PC-9 (cell line): ENCODE measurements around the gene ANXA11. TPM values are rescaled to one million over a fixed set of nuclear protein-coding genes. Genes with fewer than 3 reads are reported as not detected.

ENCODE experiments used
- BruUV-seq: library from RNA; stranded (reverse); fragments of 400-500 nt; replicated peaks from 2 replicates; lab custom pipeline; 2021; lab: Mats Ljungman, UMichigan
- CTCF ChIA-PET: fragments of 300-600 bp; sonication (Branson Sonifier 250); formaldehyde crosslinking; loops from one replicate; lab custom pipeline; 2022; ENCODE audit warnings: antibody characterized with exemption; lab: Charles Lee
- POLR2A ChIA-PET: fragments of 300-600 bp; sonication (Branson Sonifier 250); formaldehyde crosslinking; loops from one replicate; lab custom pipeline; 2022; ENCODE audit warnings: antibody characterized with exemption; ENCODE audit not compliant: unreplicated experiment; lab: Charles Lee
- DNase-seq, 2 experiments: peaks; one replicate each; pipeline versions ENCODE4 v3.0.0 to v3.0.0-alpha.2; 2015 to 2022; ENCODE audit warnings: mixed read lengths in 1 of 2
- H2AFZ ChIP-seq: fragments of 200-600 bp; sonication (generic); 2 replicates; pipeline ENCODE4 v1.8.1; 2017; ENCODE audit warnings: antibody characterized with exemption
- H3F3A ChIP-seq: fragments of 200-600 bp; sonication (generic); 2 replicates; pipeline ENCODE4 v1.8.1; 2017; ENCODE audit warnings: antibody characterized with exemption, mild to moderate bottlenecking, low read depth; ENCODE audit not compliant: insufficient read depth
- H3K27ac ChIP-seq: fragments of 200-600 bp; sonication (generic); 2 replicates; pipeline ENCODE4 v1.6.1; 2016; ENCODE audit warnings: mixed run types
- H3K27me3 ChIP-seq: fragments of 200-600 bp; sonication (generic); 2 replicates; pipeline ENCODE4 v1.6.1; 2016; ENCODE audit warnings: low read depth, mixed run types; ENCODE audit not compliant: insufficient read depth
- H3K36me3 ChIP-seq: fragments of 200-600 bp; sonication (generic); 2 replicates; pipeline ENCODE4 v1.6.1; 2016; ENCODE audit warnings: low read depth, mixed run types
- H3K4me1 ChIP-seq: fragments of 200-600 bp; sonication (generic); replicated peaks from 2 replicates; pipeline ENCODE4 v1.6.1; 2016; ENCODE audit warnings: mixed run types; ENCODE audit not compliant: insufficient read depth
- H3K4me2 ChIP-seq: fragments of 200-600 bp; sonication (generic); 2 replicates; pipeline ENCODE4 v1.6.1; 2017; ENCODE audit warnings: mixed run types
- H3K4me3 ChIP-seq: fragments of 200-600 bp; sonication (generic); 2 replicates; pipeline ENCODE4 v1.6.1; 2016; ENCODE audit warnings: mixed run types
- H3K79me2 ChIP-seq: fragments of 200-600 bp; sonication (generic); 2 replicates; pipeline ENCODE4 v1.6.1; 2017; ENCODE audit warnings: low read depth, mixed run types
- H3K9me2 ChIP-seq: fragments of 200-600 bp; sonication (generic); 2 replicates; pipeline ENCODE4 v1.8.1; 2017; ENCODE audit warnings: mild to moderate bottlenecking; ENCODE audit not compliant: insufficient read depth
- H3K9me3 ChIP-seq: fragments of 200-600 bp; sonication (generic); 2 replicates; pipeline ENCODE4 v1.8.1; 2016; ENCODE audit warnings: low read depth; ENCODE audit not compliant: insufficient read depth
- H4K20me1 ChIP-seq: fragments of 200-600 bp; sonication (generic); 2 replicates; pipeline ENCODE4 v1.8.1; 2017; ENCODE audit not compliant: insufficient read depth
- CTCF ChIP-seq: fragments of 200-600 bp; sonication (generic); conservative IDR thresholded peaks from 2 replicates; pipeline ENCODE4 v1.6.1; 2017; ENCODE audit warnings: mixed run types, antibody characterized with exemption, mild to moderate bottlenecking, moderate library complexity
- EZH2 ChIP-seq: fragments of 200-600 bp; sonication (generic); IDR thresholded peaks from 2 replicates; pipeline ENCODE4 v1.8.0; 2017; ENCODE audit warnings: antibody characterized with exemption, low read depth
- intact Hi-C: fragments of 100-400 bp; cut with micrococcal nuclease; formaldehyde crosslinking; loops from one replicate; pipeline ENCODE4 v1.10.0; 2022; ENCODE audit not compliant: unreplicated experiment
- total RNA-seq: library from RNA; stranded (reverse); gene quantifications from 2 replicates; pipeline ENCODE4 v1.2.3, GENCODE V29; 2021

ANXA11 gene
- total RNA-seq, 1 experiment from 2014 or later, result 318 TPM

- peaks cover 96% of the 10 kb centered on the region for H3K79me2 ChIP-seq
- no TSS peak for BruUV-seq
- H4K20me1 ChIP-seq, result peaks cover 66% of the 10 kb centered on the region
- no peak for DNase-seq
- H3K9me3 ChIP-seq, result no peaks in the 10 kb centered on the region
- H3K9me2 ChIP-seq, result no peaks in the 10 kb centered on the region
- no peak overlapping the region for H2AFZ ChIP-seq
- peaks cover 22% of the 10 kb centered on the region; the same call in 1 of the 2 replicates for H3K36me3 ChIP-seq
- peaks cover 75% of the 10 kb centered on the region for H3F3A ChIP-seq
- H3K27ac ChIP-seq, result peak overlapping the region; percentile 35; the same call in 1 of the 2 replicates
- peaks cover 82% of the 10 kb centered on the region for H3K4me1 ChIP-seq
- intact Hi-C loops, result loop anchor here (10.0 kb wide), 2 partner anchors 126 to 264 kb away; partner anchors contain the start of gene TMEM254
- CTCF ChIA-PET, result no interaction called here
- H3K4me2 ChIP-seq, result no peak overlapping the region; the same call in 1 of the 2 replicates
- TF ChIP-seq CTCF (no peak), EZH2 (no peak)
- no peak overlapping the region for H3K4me3 ChIP-seq
- POLR2A ChIA-PET, result interaction anchor here (0.6 to 0.9 kb wide), 3 partner anchors 24 to 55 kb away, joined by 3 to 5 read pairs (median 4); no protein-coding TSS in a partner anchor
- H3K27me3 ChIP-seq, result no peaks in the 10 kb centered on the region
Measured at GRCh38 chr10:80200687-80201086, 4.7 kb downstream of the ANXA11 start.

- CTCF ChIA-PET, result no interaction called here
- Histone ChIP-seq H4K20me1 (peaks cover 70% of the 10 kb centered on the region), H3F3A (peaks cover 78% of the 10 kb centered on the region), H3K27ac (peak overlapping the region; percentile 35; the same call in 1 of the 2 replicates), H2AFZ (no peak overlapping the region), H3K9me2 (no peaks in the 10 kb centered on the region), H3K9me3 (no peaks in the 10 kb centered on the region), H3K79me2 (peaks cover 96% of the 10 kb centered on the region), H3K4me2 (peak overlapping the region; percentile 22; the same call in 1 of the 2 replicates), H3K4me3 (no peak overlapping the region), H3K4me1 (peaks cover 87% of the 10 kb centered on the region), H3K36me3 (peaks cover 26% of the 10 kb centered on the region; the same call in 1 of the 2 replicates), H3K27me3 (no peaks in the 10 kb centered on the region)
- no peak for DNase-seq
- no TSS peak for BruUV-seq
- no peak for TF ChIP-seq EZH2
- no peak for TF ChIP-seq CTCF
- intact Hi-C loops, result loop anchor here (10.0 kb wide), 2 partner anchors 125 to 265 kb away; partner anchors contain the start of gene TMEM254
- POLR2A ChIA-PET, result interaction anchor here (0.6 to 0.7 kb wide), 3 partner anchors 45 to 306 kb away, joined by 3 to 5 read pairs (median 3); no protein-coding TSS in a partner anchor
Measured at GRCh38 chr10:80200259-80200658, 5.1 kb downstream of the ANXA11 start.

- CTCF ChIA-PET, result no interaction called here
- BruUV-seq, result no TSS peak
- Histone ChIP-seq H3K36me3 (peaks cover 30% of the 10 kb centered on the region; the same call in 1 of the 2 replicates), H3K27me3 (no peaks in the 10 kb centered on the region), H3F3A (peaks cover 77% of the 10 kb centered on the region), H4K20me1 (peaks cover 70% of the 10 kb centered on the region), H3K9me2 (no peaks in the 10 kb centered on the region), H3K4me1 (peaks cover 91% of the 10 kb centered on the region), H3K79me2 (peaks cover 96% of the 10 kb centered on the region), H3K4me3 (no peak overlapping the region), H2AFZ (no peak overlapping the region), H3K27ac (peak overlapping the region; percentile 35), H3K9me3 (no peaks in the 10 kb centered on the region), H3K4me2 (peak overlapping the region; percentile 22; the same call in 1 of the 2 replicates)
- POLR2A ChIA-PET, result interaction anchor here (0.6 to 0.7 kb wide), 4 partner anchors 28 to 306 kb away, joined by 3 to 5 read pairs (median 4); no protein-coding TSS in a partner anchor
- TF ChIP-seq CTCF (no peak), EZH2 (no peak)
- DNase-seq, result peak; percentile 53 to 63
- intact Hi-C loops, result loop anchor here (10.0 kb wide), 2 partner anchors 125 to 265 kb away; partner anchors contain the start of gene TMEM254
Measured at GRCh38 chr10:80199828-80200227, 5.5 kb downstream of the ANXA11 start.
